Brain pericyte (primary cell): ENCODE data around the gene EPAS1.

ENCODE experiments used
- DNase-seq: peaks from one replicate; pipeline ENCODE4 v3.0.0-alpha.2; 2012; ENCODE audit warnings: low read depth, low spot score

Gene EPAS1

GRCh38 chr2:46364797-46365457, 67.7 kb downstream of the EPAS1 start:
- DNase-seq, result no peak

- no peak for DNase-seq
These were observed 68.9 kb downstream of the EPAS1 start for GRCh38 chr2:46365913-46366667.

- DNase-seq, result no peak
These were observed 69.5 kb downstream of the EPAS1 start for GRCh38 chr2:46366668-46367052.

- no peak for DNase-seq
These were observed 70.1 kb downstream of the EPAS1 start for GRCh38 chr2:46367286-46367685.

- DNase-seq, result no peak
These were observed 71.2 kb downstream of the EPAS1 start for GRCh38 chr2:46368401-46368800.

GRCh38 chr2:46369783-46370182, 72.6 kb downstream of the EPAS1 start:
- no peak for DNase-seq

- no peak for DNase-seq
These were observed 74.6 kb downstream of the EPAS1 start for GRCh38 chr2:46371854-46372253.

GRCh38 chr2:46372475-46372874, 75.3 kb downstream of the EPAS1 start:
- no peak for DNase-seq

GRCh38 chr2:46373238-46373637, 76.0 kb downstream of the EPAS1 start:
- no peak for DNase-seq

- no peak for DNase-seq
These were observed 78.4 kb downstream of the EPAS1 start for GRCh38 chr2:46375566-46376125.

- DNase-seq, result no peak
These were observed 79.4 kb downstream of the EPAS1 start for GRCh38 chr2:46376586-46376985.

GRCh38 chr2:46377101-46377581, 79.9 kb downstream of the EPAS1 start:
- DNase-seq, result no peak

GRCh38 chr2:46377666-46378560, 80.7 kb downstream of the EPAS1 start:
- no peak for DNase-seq

- no peak for DNase-seq
These were observed 81.4 kb downstream of the EPAS1 start for GRCh38 chr2:46378616-46379015.

GRCh38 chr2:46379213-46380037, 82.2 kb downstream of the EPAS1 start:
- DNase-seq, result no peak

GRCh38 chr2:46380038-46380940, 83.1 kb downstream of the EPAS1 start:
- DNase-seq, result no peak

GRCh38 chr2:46381263-46381849, 84.1 kb downstream of the EPAS1 start:
- DNase-seq, result no peak

GRCh38 chr2:46381871-46382270, 84.7 kb downstream of the EPAS1 start:
- no peak for DNase-seq

- no peak for DNase-seq
These were observed 85.3 kb downstream of the EPAS1 start for GRCh38 chr2:46382331-46383112.
